Measurements from ENCODE around the gene GPR85. TPM values are rescaled to one million over a fixed set of nuclear protein-coding genes. Genes with fewer than 3 reads are reported as not detected.
"Not testable (repeated sequence)": the region's sequence is repeated elsewhere in the genome, so short reads cannot be mapped to it uniquely, and the experiment has no call there.

GPR85 gene
- total RNA-seq, 1 experiment from 2014 or later = not detected

- Mint-ChIP-seq H3K27ac (ENCODE audit: unreplicated experiment) (peak within 1 kb of the TSS; percentile 73), H3K36me3 (ENCODE audit: insufficient read depth, unreplicated experiment) (peaks cover 8% of the 10 kb centered on the region), H3K4me1 (ENCODE audit: low read depth, unreplicated experiment) (no peaks in the 10 kb centered on the region), H3K4me3 (ENCODE audit: low read depth, unreplicated experiment) (peak within 1 kb of the TSS; percentile 80), H3K9me3 (ENCODE audit: low read depth, unreplicated experiment) (no peaks in the 10 kb centered on the region), H3K27me3 (ENCODE audit: unreplicated experiment) (no peaks in the 10 kb centered on the region)
- no peak for TF ChIP-seq CTCF (IDR thresholded peaks at IDR 0.05; ENCODE audit: unreplicated experiment)
- intact Hi-C loops (cut with micrococcal nuclease; ENCODE audit: unreplicated experiment) = loop anchor here (10.0 kb wide), 1 partner anchor 184 kb away; a partner anchor contains a TSS
- peak; percentile 85 for DNase-seq
- BruUV-seq (replicated peaks) = TSS peak; percentile 80
- CTCF ChIA-PET = interaction anchor here (0.6 to 1.5 kb wide), 2 partner anchors 41 to 1379 kb away, joined by 5 to 6 read pairs; no protein-coding TSS in a partner anchor
Measured at GRCh38 chr7:113118074-113118959, 31.7 kb upstream of the GPR85 start, which contains the start of gene SMIM30. Gene SMIM30, minus strand, starts transcription at chr7:113118554. Its CDS starts 976 bp downstream, at chr7:113117578.

GRCh38 chr7:113117374-113117774 is 30.7 kb upstream of the GPR85 start:
- BruUV-seq (replicated peaks); H3K4me1 Mint-ChIP-seq (ENCODE audit: low read depth, unreplicated experiment); H3K36me3 Mint-ChIP-seq (ENCODE audit: insufficient read depth, unreplicated experiment); H3K27me3 Mint-ChIP-seq (ENCODE audit: unreplicated experiment); DNase-seq; H3K9me3 Mint-ChIP-seq (ENCODE audit: low read depth, unreplicated experiment): not testable (repeated sequence)
- CTCF ChIA-PET = interaction anchor here (0.6 to 1.5 kb wide), 2 partner anchors 42 to 1378 kb away, joined by 5 to 6 read pairs; no protein-coding TSS in a partner anchor
- peak overlapping the region; percentile 80 for H3K4me3 Mint-ChIP-seq (ENCODE audit: low read depth, unreplicated experiment)
- intact Hi-C loops (cut with micrococcal nuclease; ENCODE audit: unreplicated experiment) = loop anchor here (10.0 kb wide), 1 partner anchor 183 kb away; a partner anchor contains a TSS
- peak overlapping the region; percentile 73 for H3K27ac Mint-ChIP-seq (ENCODE audit: unreplicated experiment)

GRCh38 chr7:113113912-113114311 is 27.3 kb upstream of the GPR85 start:
- Mint-ChIP-seq H3K36me3 (ENCODE audit: insufficient read depth, unreplicated experiment) (peaks cover 8% of the 10 kb centered on the region), H3K4me1 (ENCODE audit: low read depth, unreplicated experiment) (peaks cover 9% of the 10 kb centered on the region), H3K27ac (ENCODE audit: unreplicated experiment) (no peak overlapping the region), H3K27me3 (ENCODE audit: unreplicated experiment) (no peaks in the 10 kb centered on the region), H3K4me3 (ENCODE audit: low read depth, unreplicated experiment) (no peak overlapping the region), H3K9me3 (ENCODE audit: low read depth, unreplicated experiment) (peaks cover 2% of the 10 kb centered on the region)
- intact Hi-C loops (cut with micrococcal nuclease; ENCODE audit: unreplicated experiment) = loop anchor here (10.0 kb wide), 1 partner anchor 179 kb away; a partner anchor contains a TSS
- DNase-seq = peak; percentile 4
- TF ChIP-seq CTCF (IDR thresholded peaks at IDR 0.05; ENCODE audit: unreplicated experiment) = no peak
- CTCF ChIA-PET = no interaction called here
- BruUV-seq (replicated peaks) = no TSS peak

GRCh38 chr7:113109718-113110117 is 23.1 kb upstream of the GPR85 start:
- BruUV-seq (replicated peaks) = no TSS peak
- H3K36me3 Mint-ChIP-seq (ENCODE audit: insufficient read depth, unreplicated experiment) = no peaks in the 10 kb centered on the region
- CTCF ChIA-PET = no interaction called here
- H3K27ac Mint-ChIP-seq (ENCODE audit: unreplicated experiment) = no peak overlapping the region
- peaks cover 2% of the 10 kb centered on the region for H3K9me3 Mint-ChIP-seq (ENCODE audit: low read depth, unreplicated experiment)
- no peak overlapping the region for H3K4me3 Mint-ChIP-seq (ENCODE audit: low read depth, unreplicated experiment)
- no peak for DNase-seq
- H3K4me1 Mint-ChIP-seq (ENCODE audit: low read depth, unreplicated experiment) = peaks cover 9% of the 10 kb centered on the region
- H3K27me3 Mint-ChIP-seq (ENCODE audit: unreplicated experiment) = no peaks in the 10 kb centered on the region
- TF ChIP-seq CTCF (IDR thresholded peaks at IDR 0.05; ENCODE audit: unreplicated experiment) = no peak
- intact Hi-C loops (cut with micrococcal nuclease; ENCODE audit: unreplicated experiment) = loop anchor here (10.0 kb wide), 1 partner anchor 175 kb away; a partner anchor contains a TSS

All from Calu3 (cell line).